GM12878 (cell line): ENCODE data around the gene EGF.

Source experiments
- E4F1 ChIP-seq: fragments of 450-650 bp; IDR thresholded peaks from 2 replicates; pipeline ENCODE4 v1.6.1; 2018; ENCODE audit warnings: borderline replicate concordance, mild to moderate bottlenecking; ENCODE audit not compliant: partially characterized antibody
- EZH2 ChIP-seq: IDR thresholded peaks from 2 replicates; pipeline ENCODE4 v1.6.1; 2012; ENCODE audit warnings: low read depth, mild to moderate bottlenecking, control low read depth, inconsistent platforms, low read length, borderline replicate concordance; ENCODE audit not compliant: control insufficient read depth
- HDGF ChIP-seq: fragments of 450-650 bp; IDR thresholded peaks from 2 replicates; pipeline ENCODE4 v1.6.1; 2016; ENCODE audit warnings: antibody characterized with exemption
- MAX ChIP-seq: IDR thresholded peaks from 2 replicates; pipeline ENCODE4 v1.6.1; 2012; ENCODE audit warnings: low read depth, low read length, improper control_type of control experiment
- REST ChIP-seq: IDR thresholded peaks from 2 replicates; pipeline ENCODE4 v1.6.1; 2012; ENCODE audit warnings: mild to moderate bottlenecking, low read depth, low read length
- SREBF2 ChIP-seq: IDR thresholded peaks from 2 replicates; pipeline ENCODE4 v1.6.1; 2012; ENCODE audit warnings: mild to moderate bottlenecking, low read length

GRCh38 chr4:109942292-109942926 lies 29.7 kb downstream of the EGF start:
- TF ChIP-seq MAX (no peak), HDGF (no peak), E4F1 (no peak), SREBF2 (no peak), REST (no peak), EZH2 (no peak)
